ENCODE measurements around the gene SLU7.
A peak's percentile ranks its signal among the peaks of the same experiment; 100 is the strongest.
"Not testable (repeated sequence)": the region's sequence is repeated elsewhere in the genome, so short reads cannot be mapped to it uniquely, and the experiment has no call there.

SLU7 gene

DNA sequence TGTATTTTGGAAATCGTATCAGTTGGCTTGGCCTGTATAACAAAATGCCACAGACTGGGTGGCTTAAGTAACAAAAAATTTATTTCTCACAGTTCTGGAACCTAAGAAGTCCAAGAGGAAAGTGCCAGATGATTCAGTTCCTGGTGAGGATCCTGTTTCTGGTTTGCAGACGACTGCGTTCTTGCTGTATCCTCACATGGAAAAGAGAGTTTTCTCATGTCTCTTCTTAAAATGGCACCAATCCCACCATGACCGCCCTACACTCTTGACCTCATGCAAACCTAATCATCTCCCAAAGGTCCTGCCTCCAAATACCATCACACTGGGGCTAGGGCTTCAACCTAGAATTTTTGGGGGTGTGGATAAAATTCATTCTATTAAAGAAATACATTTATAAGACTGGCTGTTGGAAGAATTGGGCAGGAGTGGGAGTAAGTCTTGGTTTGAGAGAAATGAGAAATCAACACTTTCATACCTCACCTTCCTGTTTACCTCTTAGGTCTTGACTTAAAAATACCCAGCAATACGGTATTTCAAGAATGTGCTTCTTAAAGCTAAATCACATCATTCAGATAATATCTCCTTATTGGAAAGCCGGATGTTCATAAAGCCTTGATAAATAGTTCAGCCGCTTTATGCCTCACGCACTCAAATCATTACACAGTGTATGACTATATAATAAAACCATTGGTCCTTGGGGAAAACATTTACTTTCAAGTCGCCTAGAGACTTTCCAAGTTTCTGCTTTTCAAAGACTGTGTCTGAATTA, 31.5 kb upstream of the SLU7 start:
- DNase-seq (ENCODE audit: low read depth): no peak

DNA sequence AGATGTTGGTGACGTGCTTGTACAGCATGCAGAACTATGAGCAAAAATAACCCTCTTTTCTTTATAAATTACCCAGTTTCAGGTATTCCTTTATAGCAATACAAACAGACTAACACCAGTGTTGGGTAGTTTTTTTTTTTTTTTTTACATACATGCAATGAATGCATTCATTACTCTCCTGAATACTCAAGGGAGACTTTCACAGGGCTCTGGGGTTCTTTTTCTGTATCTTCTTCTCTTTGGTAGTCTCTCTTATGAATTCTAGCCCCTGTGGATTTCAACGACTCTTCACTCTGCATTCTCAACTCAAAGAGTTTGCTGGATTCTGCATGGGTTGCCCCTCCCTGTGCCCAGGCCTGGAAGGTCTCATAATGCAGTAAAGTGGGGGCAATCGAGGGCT, 30.6 kb upstream of the SLU7 start:
- DNase-seq (ENCODE audit: low read depth): no peak

DNA sequence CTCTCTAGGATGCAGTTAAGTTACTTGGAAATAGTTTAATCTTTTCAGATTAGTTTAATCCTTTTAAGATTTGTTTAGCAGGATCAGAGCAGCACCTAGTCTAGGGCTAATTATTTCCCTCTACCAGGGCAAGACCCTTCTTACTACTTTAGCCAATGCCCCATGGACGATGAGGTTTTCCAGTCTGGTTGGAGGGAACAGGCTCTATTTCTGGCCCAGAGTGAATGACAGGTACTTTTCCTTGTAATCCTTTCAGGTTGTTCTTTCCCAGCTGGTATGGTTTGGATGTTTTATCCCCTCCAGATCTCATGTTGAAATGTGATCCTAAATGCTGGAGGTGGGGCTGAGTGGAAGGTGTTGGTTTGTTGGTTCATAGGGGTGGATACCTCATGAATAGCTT, 30.0 kb upstream of the SLU7 start:
- DNase-seq (ENCODE audit: low read depth): no peak

DNA sequence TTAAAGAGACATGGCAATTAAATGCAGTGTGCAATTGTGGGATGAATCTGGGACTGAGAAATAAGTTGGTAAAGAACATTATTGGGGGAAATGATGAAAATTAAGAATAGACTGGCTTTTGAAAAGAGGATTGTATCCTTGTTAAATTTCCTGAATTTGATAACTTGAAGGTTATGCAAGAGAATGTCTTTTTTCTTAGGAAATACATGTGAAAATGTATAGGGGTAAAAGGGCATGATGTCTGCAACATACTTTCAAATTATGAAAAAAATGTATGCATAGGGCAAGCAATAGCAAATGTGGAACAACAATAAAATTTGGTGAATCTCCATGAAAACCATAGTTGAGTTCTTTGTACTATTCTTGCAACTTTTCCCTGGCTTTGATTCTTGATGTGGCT, 26.9 kb upstream of the SLU7 start:
- DNase-seq (ENCODE audit: low read depth): no peak

DNA sequence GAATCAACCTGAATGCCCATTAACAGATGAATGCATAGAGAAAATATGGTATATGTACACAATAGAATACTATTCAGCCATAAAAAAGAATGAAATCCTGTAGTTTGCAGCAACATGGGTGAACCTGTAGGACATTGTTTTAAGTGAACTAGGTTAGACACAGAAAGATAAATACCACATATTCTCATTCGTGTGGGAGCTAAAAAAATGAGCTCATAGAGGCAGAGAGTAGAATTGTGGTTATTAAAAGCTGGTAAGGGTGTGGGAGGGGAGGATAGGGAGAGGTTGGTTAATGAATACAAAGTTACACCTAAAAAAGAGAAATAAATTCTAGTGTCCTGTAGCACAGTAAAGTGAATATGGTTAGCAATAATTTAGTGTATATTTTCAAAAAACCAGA, 26.3 kb upstream of the SLU7 start:
- DNase-seq (ENCODE audit: low read depth): no peak

DNA sequence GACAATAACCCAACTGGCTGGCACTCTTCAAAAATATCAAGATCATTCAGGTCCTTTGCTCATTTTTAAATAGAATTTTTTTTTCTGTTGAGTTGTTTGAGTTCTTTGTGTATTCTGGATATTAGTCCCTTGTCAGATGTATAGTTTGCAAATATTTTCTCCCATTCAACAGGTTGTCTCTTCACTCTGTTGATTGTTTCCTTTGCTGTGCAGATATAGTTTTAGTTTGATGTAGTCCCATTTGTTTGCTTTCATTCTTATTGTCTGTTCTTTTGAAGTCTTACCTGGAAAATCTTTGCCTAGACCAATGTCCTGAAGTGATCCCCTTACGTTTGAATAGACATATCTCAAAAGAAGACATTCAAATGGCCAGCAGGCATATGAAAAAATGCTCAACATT, 25.5 kb upstream of the SLU7 start:
- DNase-seq (ENCODE audit: low read depth): no peak

DNA sequence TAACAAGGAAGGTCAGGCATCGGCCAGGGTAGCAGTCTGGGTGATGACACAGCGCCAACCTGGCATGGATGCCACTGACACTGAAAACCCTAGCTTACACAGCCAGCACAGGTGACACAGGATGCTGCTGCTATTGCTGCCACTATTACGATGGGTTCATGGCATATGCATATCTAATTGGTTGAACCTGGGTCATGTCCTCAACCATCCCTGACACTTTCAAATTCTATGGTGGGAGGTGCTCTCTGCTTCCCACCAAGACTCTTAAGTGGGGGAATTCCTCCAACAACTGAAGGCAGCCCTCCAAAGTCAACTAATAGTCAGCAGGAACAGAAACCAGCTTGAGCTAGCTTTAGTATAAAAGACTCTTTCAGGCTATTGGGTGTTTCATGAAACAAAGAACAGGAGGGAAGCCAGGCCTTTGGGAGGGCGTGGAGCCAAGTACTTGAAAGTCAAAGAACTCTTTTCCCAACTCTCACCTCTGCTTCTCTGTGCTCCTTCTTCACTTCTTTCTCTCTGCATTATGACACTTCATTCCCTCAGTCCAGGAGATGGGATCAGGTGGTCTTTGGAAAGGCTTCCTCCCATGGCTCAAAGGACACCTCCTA, 24.0 kb upstream of the SLU7 start:
- DNase-seq (ENCODE audit: low read depth): no peak

DNA sequence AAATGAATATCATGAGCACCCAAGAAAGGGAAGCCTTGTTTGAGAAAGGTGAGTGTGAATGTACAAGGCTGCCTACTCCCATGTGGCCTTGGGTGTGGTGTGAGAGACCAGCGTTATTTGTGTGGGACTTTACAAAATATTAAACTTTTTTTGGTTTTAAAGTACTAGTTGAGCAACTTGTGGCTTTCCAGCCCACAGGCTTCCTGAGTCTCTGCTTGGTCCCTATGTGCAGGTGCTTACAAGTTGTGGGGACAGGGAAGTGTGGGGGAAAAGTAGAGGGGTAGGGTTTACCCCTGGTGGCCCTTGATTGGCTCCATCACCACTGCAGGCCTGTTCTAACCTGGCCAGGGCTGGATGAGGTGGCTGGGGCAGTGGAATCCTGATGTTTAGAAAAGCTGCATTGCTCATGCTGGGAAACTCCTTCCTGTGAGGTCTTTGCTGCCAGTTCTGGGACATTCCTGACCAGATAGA, 22.5 kb upstream of the SLU7 start:
- no peak for DNase-seq (ENCODE audit: low read depth)

DNA sequence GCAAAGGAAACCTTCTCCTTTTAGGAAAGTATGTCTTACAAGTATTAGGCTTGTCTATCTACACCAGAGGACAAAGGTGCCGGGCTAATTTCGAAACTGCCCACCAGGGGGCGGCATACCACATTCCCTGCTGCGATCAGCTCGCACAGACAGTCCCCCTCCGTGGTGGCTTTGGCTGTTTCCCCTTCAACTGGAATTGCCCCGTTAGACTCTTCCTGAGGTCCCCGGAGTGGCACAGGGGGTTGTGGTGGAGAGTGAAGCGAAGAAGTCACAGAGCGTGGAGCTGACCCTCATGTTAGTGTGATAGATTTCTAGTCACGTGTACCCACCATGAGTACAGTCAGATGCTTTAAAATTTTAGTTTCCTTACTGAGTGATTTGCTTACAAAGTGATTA, 20.3 kb upstream of the SLU7 start:
- peak; percentile 45 for DNase-seq (ENCODE audit: low read depth)

DNA sequence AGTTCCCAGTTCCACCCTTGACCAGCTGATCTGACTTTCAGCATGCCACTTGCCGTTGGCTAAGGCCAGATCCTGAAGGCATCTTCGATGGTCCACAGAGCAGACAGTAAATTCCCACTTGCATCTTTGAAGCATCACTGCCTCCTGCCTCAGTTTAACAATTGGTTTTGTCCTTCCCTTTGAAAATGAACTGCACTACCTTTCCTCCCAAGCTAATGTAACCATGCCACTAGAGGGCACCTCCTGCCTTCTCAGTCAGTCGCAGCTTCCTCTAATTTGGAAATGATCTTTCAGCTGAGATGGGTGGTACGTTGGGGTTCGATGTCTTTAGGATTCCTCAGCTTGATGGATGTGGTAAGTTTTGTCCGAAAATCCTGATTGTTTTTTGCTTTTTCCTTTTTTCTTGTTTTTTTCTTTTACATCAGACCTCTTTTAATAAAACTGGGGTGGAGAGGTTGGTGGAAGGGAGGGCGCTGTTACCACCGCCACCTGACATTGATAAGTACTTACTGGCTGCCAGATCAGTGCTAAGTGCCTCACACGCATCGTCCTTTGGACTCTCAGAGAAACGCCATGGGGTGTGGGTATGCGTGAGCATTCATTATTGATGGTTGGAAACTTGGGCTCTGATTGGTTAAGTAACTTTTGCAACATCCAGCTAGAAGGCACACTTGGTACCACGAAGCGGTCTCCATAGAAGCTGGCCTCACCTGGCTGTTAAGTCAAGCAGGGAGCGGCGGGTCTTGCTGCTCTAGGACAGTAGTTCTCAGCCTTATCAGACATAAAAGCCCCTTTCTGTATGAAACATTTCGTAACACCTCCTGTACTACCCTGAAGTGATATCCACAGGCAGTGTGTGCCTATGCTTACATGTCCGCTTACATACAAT, 19.7 kb upstream of the SLU7 start:
- peak; percentile 17 for DNase-seq (ENCODE audit: low read depth)

DNA sequence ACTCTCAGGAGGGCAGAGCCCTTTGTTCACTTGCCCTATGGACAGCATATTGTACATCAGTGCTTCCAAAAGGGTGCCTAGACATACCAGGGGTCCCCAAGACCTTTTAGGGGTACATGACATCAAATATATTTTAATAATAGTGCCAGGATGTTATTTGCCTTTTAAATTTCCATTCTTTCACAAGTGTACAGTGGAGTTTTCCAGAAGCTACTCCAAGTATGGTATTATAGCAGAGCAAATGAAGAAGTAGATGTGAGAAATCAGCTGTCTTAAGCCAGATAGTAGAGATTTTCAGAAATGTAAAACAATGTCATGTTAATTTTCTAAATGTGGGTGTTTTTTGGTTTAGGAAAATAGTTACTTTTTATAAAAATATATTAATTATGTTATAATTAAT, 18.4 kb upstream of the SLU7 start:
- no peak for DNase-seq (ENCODE audit: low read depth)

DNA sequence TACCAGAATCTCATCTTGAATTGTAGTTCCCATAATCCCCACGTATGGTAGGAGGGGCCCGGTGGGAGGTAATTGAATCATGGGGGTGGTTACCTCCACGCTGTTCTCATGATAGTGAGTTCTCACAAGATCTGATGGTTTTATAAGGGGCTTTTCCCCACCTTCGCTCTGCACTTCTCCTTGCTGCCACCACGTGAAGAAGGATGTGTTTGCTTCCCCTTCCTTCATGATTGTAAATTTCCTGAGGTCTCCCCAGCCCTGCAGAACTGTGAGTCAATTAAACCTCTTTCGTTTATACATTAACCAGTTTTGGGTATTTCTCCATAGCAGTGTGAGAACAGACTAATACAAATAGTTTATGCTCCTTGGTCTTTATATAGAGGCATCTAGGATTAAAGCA, 17.8 kb upstream of the SLU7 start:
- DNase-seq (ENCODE audit: low read depth): not testable (repeated sequence)

DNA sequence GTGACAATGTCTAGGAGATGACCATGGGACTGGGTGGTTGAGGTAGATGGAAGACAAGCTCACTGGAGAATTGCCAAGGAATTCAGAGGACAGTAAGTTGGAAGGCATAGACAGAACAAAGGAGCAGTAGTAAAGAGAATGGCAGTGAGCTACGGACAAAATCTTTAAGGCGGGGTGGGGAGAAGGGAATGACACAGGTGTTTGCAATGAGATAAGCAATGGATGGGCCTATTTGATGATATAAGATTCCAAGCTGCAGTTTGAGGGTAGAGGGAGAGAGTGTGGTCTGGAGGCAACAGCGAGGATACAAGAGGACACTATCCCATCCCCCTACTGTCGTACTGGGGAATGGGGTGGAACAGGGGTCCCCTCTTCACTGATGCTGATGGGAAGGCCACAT, 17.1 kb upstream of the SLU7 start:
- no peak for DNase-seq (ENCODE audit: low read depth)

DNA sequence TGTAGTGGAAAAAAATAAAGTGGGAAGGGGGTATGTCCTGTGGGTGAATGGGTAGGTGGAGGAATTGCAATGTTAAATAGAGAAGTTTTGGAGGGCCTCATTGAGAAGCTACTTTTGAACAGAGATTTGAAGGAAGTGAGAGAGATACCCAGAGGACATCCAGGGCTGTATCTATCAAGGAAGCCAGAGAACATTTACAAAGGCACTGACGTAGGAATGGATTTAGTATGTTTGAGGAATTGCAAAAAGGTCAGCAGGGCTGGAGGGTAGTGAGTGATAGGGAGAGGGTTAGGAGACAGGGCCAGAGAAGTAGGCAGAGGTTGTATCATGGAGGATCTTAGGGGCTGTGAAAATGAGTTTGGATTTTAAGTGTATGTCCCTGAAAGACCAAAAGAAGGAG, 16.7 kb upstream of the SLU7 start:
- no peak for DNase-seq (ENCODE audit: low read depth)

DNA sequence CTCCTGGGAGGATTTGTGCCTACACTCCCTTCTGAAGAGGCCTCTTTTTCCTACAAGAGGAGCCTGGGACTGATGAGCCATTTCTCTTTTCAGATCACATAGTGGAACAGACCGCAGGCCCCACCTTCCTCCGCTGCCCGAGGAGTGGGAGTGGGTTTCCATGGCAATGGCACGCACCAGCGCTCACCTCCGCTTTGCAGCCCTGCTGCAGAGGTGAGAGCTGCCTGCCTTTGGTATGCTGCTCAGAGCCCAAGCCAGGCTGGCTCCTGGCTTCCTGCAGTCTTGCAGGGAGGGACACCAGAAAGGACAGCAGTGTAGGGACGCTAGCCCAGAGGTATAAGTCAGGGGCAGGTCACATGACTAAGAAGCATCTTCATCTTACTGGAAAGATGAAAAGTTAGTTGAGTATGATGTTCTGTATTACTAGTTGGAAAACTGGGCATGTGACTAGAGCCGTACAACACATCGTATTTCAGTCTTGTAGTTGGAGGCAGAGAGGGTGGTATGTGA, 15.2 kb upstream of the SLU7 start:
- DNase-seq (ENCODE audit: low read depth): no peak

DNA sequence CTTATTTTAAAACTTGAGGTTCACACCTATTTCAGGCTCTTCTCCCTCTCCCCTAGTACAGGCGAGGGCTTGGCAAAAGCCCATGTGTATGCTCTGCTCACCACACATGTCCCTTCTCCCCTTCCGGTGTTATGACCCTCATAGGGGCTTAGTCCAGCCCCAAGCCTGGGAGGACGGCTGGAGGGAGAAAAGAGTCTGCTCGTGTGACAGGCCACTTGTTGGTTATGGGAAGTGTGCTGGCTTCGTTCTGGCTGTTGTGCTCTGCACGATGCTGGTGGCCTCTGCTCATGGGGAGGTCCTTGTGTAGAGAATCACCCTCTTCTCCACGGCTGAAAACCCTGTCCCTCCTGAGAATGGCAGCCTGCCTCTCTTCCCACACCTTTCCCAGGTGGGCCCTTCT, 13.9 kb upstream of the SLU7 start:
- no peak for DNase-seq (ENCODE audit: low read depth)

DNA sequence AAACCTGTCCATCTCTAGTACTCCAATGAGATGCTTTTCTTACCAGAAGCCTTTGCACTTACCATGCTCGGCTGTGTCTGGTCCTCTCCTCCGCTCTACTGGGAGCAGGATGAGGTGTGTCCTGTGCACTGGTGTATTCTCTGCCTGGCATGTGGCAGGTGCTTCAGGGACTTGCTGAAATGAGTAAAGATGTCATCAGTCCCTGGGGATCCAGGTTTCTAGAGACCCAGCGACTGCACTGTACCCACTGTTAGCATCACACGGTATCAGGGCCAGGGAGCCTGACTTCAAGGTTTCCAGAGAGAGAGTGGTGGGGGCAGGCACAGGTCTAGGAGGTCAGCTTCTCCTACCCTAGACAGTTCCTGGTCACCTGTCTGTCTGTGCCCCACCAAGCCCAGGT, 13.3 kb upstream of the SLU7 start:
- DNase-seq (ENCODE audit: low read depth): no peak

DNA sequence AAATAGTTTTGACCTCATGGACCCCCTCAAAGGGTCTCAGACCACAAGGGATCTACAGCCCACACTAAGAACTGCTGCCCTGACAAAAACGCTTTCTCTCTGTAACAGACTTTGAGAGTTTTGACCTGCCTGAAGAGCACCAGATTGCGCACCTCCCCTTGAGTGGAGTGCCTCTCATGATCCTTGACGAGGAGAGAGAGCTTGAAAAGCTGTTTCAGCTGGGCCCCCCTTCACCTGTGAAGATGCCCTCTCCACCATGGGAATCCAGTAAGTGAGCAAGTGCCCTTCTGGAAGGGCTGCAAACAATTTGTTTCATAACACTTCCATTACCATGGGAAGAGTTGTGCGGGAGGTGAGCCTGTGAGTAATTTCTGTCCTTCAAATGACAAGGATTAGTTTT, 8.7 kb upstream of the SLU7 start:
- DNase-seq (ENCODE audit: low read depth): no peak

DNA sequence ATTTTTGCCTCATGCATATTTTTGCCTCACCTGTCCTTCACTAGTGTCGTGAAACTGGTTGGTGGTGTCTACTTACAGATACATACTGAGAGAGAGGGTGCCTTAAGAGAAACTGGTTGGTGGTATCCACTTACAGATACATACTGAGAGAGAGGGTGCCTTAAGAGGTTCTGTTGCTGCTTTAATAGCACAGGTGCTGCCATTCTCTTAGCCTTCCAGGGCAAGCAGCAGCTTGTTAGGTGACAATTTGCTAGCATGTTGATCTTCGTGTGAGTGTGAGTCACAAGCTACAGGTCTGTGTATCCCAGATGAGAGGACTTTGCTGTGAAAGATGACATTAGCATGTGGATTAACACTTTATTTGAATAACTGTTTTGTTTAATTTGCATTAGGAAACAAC, 4.2 kb upstream of the SLU7 start:
- DNase-seq (ENCODE audit: low read depth): no peak

DNA sequence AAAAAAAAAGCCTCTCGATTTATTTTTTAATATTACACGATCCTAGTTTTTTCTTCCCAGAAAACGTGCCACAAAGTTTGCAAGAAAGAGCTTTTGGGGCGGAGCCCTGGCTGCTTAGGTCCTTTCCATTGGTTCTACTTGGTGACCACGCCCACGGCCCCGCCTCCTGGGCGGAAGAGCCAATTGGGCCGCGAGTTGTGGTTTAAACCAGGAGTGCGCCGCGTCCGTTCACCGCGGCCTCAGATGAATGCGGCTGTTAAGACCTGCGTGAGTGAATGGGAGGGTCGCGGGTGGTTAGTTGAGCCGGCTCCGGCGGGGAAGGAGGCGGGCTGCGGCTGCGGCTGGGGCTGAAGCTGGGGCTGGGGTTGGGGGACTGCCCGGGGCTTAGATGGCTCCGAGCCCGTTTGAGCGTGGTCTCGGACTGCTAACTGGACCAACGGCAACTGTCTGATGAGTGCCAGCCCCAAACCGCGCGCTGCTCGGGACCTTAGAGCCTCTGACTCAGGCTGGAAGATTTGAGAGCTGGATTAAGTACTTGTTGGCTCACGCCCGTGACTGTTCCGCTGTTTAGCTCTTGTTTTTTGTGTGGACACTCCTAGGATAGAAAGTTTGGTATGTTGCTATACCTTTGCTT, 2.9 kb upstream of the SLU7 start, which contains the start of gene PTTG1:
Gene PTTG1 (plus strand): TSS at position 231 of the 634 bp plus-strand sequence. CDS start 458 bp downstream, outside the sequence.
- DNase-seq (ENCODE audit: low read depth): peak; percentile 90

DNA sequence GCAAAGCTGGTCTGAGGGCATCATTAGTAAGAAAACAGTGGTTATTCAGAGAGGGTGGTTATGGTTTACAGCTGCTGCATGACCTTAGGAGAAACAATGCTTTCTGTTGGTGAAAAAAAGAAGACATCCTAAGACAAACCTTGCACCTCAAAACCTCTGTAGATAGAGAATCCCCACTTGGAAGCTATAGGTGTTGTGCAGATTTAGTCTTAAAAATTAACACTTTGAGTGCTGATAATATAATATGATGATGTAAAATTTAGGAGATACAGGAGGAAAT, 1.4 kb upstream of the SLU7 start:
- DNase-seq (ENCODE audit: low read depth): no peak

Data from GM04504 (cell line).